Fibroblast of skin of right quadriceps (primary cell): ENCODE measurements around the gene CPPED1.
"Not testable (repeated sequence)": the region's sequence is repeated elsewhere in the genome, so short reads cannot be mapped to it uniquely, and the experiment has no call there.

Experiments
- DNase-seq: peaks from one replicate; pipeline ENCODE4 v3.0.0-alpha.2; 2013

Gene CPPED1, protein sequence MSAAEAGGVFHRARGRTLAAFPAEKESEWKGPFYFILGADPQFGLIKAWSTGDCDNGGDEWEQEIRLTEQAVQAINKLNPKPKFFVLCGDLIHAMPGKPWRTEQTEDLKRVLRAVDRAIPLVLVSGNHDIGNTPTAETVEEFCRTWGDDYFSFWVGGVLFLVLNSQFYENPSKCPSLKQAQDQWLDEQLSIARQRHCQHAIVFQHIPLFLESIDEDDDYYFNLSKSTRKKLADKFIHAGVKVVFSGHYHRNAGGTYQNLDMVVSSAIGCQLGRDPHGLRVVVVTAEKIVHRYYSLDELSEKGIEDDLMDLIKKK

GRCh38 chr16:12803203-12804093 lies at the start of gene CPPED1:
Gene CPPED1 (minus strand): TSS chr16:12803887. CDS start chr16:12803776, 111 bp downstream.
- DNase-seq, result peak; percentile 92

- DNase-seq, result no peak
These were observed 46.5 kb upstream of the CPPED1 start for GRCh38 chr16:12850186-12850585.

- DNase-seq, result no peak
These were observed 42.9 kb upstream of the CPPED1 start for GRCh38 chr16:12846592-12846991.

DNA sequence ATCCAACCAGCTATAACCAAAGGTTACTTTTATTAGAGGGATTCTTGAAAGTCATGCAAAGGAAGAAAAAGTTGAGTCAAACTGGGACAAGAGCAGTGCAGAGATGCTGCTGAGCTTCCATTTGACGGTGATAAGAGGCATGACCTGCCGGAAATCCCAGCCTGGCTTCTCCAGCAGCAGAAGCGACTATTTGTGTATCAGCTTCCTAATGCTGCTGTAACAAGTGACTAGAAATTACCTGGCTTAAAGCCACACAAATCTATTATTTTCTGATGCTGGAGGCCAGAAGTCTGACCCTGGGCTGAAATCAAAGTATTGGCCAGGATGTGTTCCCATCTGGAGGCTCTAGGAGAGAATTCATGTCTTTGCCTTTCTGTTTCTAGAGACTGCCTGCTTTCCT lies 41.6 kb upstream of the CPPED1 start:
- DNase-seq, result no peak

DNA sequence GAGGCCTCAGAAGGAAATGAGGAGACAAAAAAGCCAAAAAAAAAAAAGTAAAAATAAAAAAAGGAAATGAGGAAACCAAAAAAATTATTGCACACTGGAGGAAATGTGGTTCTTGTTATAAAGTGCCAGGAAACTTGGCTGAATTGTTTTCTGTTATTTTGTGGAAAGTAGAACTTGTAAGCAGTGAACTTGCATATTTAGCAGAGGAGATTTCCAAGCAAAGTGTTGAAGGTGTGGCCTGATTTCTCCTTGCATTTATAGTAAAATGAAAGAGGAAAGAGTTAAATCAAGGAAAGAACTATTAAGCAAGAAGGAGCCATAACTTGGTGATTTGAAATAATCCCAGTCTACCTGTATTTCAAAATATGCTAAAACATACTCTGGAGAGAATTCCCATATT lies 34.1 kb upstream of the CPPED1 start:
- no peak for DNase-seq

GRCh38 chr16:12837291-12837690 lies 33.6 kb upstream of the CPPED1 start:
- no peak for DNase-seq

GRCh38 chr16:12833926-12834325 lies 30.2 kb upstream of the CPPED1 start:
- DNase-seq, result no peak

- no peak for DNase-seq
These were observed 25.6 kb upstream of the CPPED1 start for GRCh38 chr16:12829096-12829888.

DNA sequence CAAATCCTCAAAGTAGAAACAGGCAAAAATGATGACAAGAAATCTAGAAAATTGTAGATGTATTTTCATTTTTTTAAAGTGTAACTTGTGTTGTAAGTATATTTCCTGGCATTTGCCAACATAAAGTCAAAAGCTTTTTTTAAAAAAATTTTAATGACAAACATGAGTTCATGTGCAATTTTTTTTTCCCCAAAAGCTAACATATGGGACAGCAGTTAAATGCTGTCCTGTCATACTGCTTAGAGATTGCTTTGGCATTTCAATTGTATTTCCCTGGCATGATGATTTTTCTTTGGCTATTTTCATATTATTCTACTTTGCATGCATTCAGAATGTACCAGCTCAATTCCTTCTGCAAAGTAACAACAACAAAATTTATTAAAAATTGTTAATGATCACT lies 24.5 kb upstream of the CPPED1 start:
- DNase-seq, result no peak

- no peak for DNase-seq
These were observed 22.9 kb upstream of the CPPED1 start for GRCh38 chr16:12826559-12826958.

DNA sequence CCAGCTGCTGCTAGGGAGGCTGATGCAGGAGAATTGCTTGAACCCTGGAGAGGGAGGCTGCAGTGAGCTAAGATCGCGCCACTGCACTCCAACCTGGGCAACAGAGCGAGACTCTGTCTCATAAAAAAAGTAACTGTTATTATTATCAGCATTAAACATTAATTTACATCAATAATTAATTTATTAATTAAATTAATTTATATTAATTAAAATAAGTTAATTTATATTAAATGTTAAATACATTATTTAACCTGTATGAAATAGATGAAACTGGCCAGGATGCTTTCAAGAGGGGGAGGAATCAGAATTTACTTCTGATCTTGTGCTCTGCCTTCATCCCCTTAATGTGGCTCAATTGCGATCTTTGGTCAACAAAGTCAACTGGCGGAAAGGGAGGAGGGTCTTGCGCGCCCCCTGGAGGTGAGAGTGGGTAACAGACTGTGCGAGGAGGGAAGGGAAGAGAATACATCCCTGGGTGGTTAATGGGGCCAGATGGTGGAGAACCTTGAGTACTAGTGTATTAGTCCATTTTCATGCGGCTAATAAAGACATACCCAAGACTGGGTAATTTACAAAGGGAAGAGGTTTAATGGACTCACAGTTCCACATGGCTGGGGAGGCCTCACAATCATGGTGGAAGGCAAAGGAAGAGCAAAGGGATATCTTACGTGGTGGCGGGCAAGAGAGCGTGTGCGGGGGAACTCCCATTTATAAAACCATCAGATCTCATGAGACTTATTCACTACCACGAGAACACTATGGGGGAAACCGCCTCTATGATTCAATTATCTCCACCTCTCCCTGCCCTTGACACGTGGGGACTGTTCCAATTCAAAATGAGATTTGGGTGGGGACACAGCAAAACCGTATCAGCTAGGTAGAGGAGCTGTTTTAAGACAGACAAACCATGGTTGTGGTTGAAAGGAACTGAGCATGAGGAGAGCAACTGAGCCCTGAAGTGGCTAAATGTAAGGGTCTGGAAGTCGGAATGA lies 15.7 kb upstream of the CPPED1 start:
- peak; percentile 52 for DNase-seq

GRCh38 chr16:12818326-12818725 lies 14.6 kb upstream of the CPPED1 start:
- DNase-seq, result no peak

GRCh38 chr16:12816791-12817214 lies 13.1 kb upstream of the CPPED1 start:
- not testable (repeated sequence) for DNase-seq

DNA sequence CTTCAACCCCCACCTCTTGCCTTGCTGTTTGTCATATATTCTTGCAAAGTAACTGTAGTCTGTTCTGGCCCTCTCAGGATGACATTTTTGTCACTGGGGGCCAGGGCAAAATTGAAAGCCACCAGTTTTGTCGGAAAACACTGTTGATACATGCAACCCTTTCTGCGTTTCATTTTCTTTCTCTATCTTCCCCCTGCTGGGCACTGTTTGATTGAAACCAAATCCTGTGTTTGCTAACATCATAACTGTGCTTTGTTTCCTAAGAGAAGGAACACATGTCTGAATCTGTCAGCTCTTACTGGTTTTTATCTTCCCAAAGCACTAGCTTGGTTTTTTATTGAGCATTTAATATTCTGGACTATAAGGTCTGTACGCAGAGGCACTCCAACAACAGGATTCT lies 11.7 kb upstream of the CPPED1 start:
- no peak for DNase-seq

DNA sequence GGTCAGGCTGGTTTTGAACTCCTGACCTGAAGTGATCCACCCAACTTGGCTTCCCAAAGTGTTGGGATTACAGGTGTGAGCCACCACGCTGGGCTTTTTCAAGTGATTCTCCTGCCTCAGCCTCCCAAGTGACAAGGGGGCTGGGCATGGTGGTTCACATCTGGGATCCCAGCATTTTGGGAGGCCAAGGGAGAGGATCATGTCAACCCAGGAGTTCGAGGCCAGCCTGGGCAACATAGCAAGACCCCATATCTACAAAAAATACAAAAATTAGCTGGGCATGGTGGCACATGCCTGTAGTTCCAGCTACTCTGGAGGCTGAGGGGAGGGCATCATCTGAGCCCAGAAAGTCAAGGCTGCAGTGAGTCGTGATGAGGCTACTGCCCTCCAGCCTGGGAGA lies 10.0 kb upstream of the CPPED1 start:
- not testable (repeated sequence) for DNase-seq

DNA sequence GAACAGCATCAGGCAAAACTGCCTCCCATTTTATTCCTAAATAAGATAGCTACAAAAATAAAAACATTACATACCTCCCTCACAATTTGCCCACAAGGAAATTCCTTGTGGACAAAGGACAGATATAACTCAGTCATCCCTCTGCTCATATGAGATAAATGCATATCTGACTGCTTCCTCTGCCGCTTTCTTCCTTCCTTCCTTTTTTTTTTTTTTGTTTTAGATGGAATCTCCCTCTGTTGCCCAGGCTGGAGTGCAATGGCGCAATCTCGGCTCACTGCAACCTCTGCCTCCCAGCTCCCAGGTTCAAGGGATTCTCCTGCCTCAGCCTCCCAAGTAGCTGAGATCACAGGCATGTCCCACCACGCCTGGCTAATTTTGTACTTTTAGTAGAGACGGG lies 9.6 kb upstream of the CPPED1 start:
- not testable (repeated sequence) for DNase-seq

DNA sequence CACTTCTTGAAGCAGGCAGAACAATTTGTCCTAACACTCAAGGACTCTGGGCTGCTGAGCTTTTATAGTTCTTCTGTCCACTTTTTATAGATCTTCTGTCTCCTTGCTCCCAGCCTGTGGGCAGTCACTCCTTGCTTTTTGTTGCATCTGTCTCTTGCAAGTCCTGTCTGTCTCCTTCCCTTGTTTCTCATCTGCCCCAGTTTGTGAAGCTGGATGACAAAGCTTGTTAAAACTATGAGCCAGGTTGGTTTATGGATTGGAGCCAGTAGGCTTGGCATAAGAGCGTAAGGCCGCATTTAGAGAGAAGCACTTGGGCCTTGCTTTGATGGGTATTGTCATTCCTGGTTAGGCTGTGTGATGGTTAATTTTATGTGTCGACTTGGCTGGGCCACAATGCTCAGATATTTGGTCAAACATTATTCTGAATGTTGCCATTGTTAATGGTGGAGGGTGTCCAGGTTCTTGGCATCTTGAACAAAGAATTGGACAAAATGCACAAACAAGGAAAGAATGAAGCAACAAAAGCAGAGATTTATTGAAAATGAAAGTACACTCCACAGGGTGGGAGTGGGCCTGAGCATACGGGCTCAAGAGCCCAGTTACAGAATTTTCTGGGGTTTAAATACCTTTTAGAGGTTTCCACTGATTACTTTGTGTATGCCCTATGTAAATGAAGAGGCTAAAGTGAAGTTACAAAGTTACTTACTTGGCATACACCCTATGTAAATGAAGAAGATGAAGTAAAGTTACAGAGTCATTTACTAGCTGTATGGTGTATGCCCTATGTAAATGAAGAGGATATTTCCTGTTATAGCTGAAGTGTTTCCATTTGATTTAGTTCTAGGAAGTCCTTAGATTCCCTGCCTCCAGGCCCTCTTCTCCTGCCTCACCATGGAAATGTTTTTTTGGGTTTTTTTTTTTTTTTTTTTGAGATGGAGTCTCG lies 8.0 kb upstream of the CPPED1 start:
- DNase-seq, result no peak

DNA sequence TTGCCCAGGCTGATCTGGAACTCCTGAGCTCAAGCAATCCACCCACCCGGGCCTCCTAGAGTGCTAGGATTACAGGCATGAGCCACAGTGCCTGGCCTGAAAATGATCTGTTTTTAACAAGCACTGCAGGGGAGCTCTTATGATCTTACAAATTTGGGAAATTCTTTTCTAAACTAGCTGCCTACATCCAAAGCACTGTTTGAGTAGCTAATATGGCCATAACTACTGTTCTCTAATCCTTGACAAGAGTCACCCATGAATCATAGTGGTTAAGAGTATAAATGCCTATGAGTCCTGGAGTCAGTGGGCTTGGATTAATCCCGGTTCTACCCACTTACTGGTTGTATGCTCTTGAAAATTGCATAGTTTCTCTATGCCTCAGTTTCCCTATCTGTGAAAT lies 1.4 kb upstream of the CPPED1 start:
- DNase-seq, result peak; percentile 15

DNA sequence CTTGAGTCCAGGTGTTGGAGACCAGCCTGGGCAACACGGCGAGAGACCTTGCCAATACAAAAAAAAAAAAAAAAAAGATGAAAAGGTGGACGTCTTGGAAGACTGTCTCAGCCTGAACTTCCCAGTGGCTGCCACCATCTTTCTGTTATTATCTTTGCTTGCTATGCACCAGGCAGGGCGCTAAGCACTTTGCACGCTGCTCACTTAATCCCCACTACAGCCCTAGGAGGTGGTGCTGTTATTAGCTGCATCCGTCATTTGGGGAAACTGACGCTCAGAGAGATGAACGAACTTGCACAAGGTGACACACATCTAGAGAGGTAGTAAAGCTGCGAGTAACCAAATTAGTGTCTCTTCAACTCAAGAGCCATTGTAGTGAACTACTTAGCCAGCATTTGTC lies 708 bp upstream of the CPPED1 start:
- DNase-seq, result no peak

DNA sequence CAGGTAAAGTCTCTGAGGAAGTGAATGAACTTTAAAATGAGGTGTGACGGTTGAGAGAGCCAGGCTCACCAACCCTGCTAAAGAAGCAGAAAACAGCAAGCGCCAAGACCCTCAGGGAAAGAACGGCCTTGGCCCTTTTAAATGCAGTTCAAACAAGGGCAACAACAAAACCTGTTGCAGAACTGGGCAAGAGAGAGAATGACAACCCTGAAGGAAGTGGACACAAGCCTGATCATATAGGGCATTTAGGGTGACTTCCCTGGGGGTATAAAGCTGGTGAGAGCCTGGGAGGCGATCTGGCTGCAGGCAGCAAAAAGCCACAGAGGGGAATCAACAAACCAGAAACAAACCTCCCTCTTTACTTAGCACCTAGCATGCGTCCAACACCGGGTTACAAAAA lies 1.0 kb downstream of the CPPED1 start:
- DNase-seq, result no peak

GRCh38 chr16:12802048-12802447 lies 1.6 kb downstream of the CPPED1 start:
- DNase-seq, result peak; percentile 9
